WTC11 (cell line): Measurements from ENCODE around the gene PIK3R1. TPM values are rescaled to one million over a fixed set of nuclear protein-coding genes. Genes with fewer than 3 reads are reported as not detected.

Source experiments
- ATAC-seq: fragments of 200-7000 bp; cut with Tn5 transposase; 2 replicates; pipeline ENCODE4 v1.10.0; 2021; ENCODE audit warnings: mild to moderate bottlenecking, moderate library complexity
- CTCF ChIA-PET: fragments of 300-600 bp; sonication (Branson Sonifier 250); formaldehyde crosslinking; loops from one replicate; lab custom pipeline; 2021; ENCODE audit warnings: antibody characterized with exemption; lab: Charles Lee
- POLR2A ChIA-PET: fragments of 350-600 bp; sonication (Branson Sonifier 250); formaldehyde crosslinking; loops from one replicate; lab custom pipeline; 2021; ENCODE audit warnings: antibody characterized with exemption; lab: Charles Lee
- DNase-seq: peaks from one replicate; pipeline ENCODE4 v3.0.0; 2021; ENCODE audit warnings: low spot score
- H3K27ac Mint-ChIP-seq: 2 replicates; pipeline ENCODE4 v1.8.0; 2021; ENCODE audit warnings: mixed read lengths
- H3K27me3 Mint-ChIP-seq: 2 replicates; pipeline ENCODE4 v1.8.0; 2021; ENCODE audit warnings: low read depth, mild to moderate bottlenecking, moderate library complexity, mixed read lengths
- H3K36me3 Mint-ChIP-seq: 2 replicates; pipeline ENCODE4 v1.8.0; 2021; ENCODE audit warnings: mixed read lengths
- H3K4me1 Mint-ChIP-seq: 2 replicates; pipeline ENCODE4 v1.8.0; 2022; ENCODE audit warnings: mixed read lengths
- H3K4me3 Mint-ChIP-seq: 2 replicates; pipeline ENCODE4 v1.8.0; 2021; ENCODE audit warnings: mild to moderate bottlenecking, moderate library complexity, mixed read lengths
- H3K9me3 Mint-ChIP-seq: 2 replicates; pipeline ENCODE4 v1.8.0; 2021; ENCODE audit warnings: mixed read lengths
- ARID4B ChIP-seq: sonication (generic); formaldehyde crosslinking; IDR thresholded peaks from 2 replicates; pipeline ENCODE4 v1.8.0; 2023; ENCODE audit warnings: missing genetic modification reagents, mild to moderate bottlenecking, borderline replicate concordance
- EMX1 ChIP-seq: fragments of 250-450 bp; sonication (Bioruptor Pico); IDR thresholded peaks from 2 replicates; pipeline ENCODE4 v1.8.0; 2021; ENCODE audit warnings: mild to moderate bottlenecking
- FOXK1 ChIP-seq: sonication (generic); formaldehyde crosslinking; IDR thresholded peaks from 2 replicates; pipeline ENCODE4 v1.8.0; 2022; ENCODE audit warnings: mild to moderate bottlenecking, moderate library complexity, missing genetic modification reagents
- GTF2I ChIP-seq: fragments of 250-450 bp; sonication (Bioruptor Pico); conservative IDR thresholded peaks from 2 replicates; pipeline ENCODE4 v1.4.0; 2021; ENCODE audit warnings: mild to moderate bottlenecking
- IRF2 ChIP-seq: sonication (generic); formaldehyde crosslinking; IDR thresholded peaks from 2 replicates; pipeline ENCODE4 v1.8.0; 2022; ENCODE audit warnings: low read depth, missing genetic modification reagents, borderline replicate concordance
- NFATC4 ChIP-seq: fragments of 250-450 bp; sonication (Bioruptor Pico); IDR thresholded peaks from 2 replicates; pipeline ENCODE4 v1.9.0; 2021; ENCODE audit warnings: mild to moderate bottlenecking
- NR2C2 ChIP-seq: sonication (generic); formaldehyde crosslinking; IDR thresholded peaks from 2 replicates; pipeline ENCODE4 v1.8.0; 2022; ENCODE audit warnings: mild to moderate bottlenecking, missing genetic modification reagents
- PRDM15 ChIP-seq: sonication (generic); formaldehyde crosslinking; IDR thresholded peaks from 2 replicates; pipeline ENCODE4 v1.8.0; 2022; ENCODE audit warnings: missing genetic modification reagents
- PRRX2 ChIP-seq: fragments of 250-450 bp; sonication (Bioruptor Pico); IDR thresholded peaks from 2 replicates; pipeline ENCODE4 v1.8.0; 2021; ENCODE audit warnings: mild to moderate bottlenecking
- RELA ChIP-seq: sonication (generic); formaldehyde crosslinking; IDR thresholded peaks from 2 replicates; pipeline ENCODE4 v1.8.1; 2022; ENCODE audit warnings: missing genetic modification reagents, mild to moderate bottlenecking, borderline replicate concordance
- RORB ChIP-seq: fragments of 250-450 bp; sonication (Bioruptor Pico); IDR thresholded peaks from 2 replicates; pipeline ENCODE4 v1.9.0; 2021; ENCODE audit warnings: mild to moderate bottlenecking
- SMAD4 ChIP-seq: sonication (generic); formaldehyde crosslinking; IDR thresholded peaks from 2 replicates; pipeline ENCODE4 v1.8.0; 2022; ENCODE audit warnings: mild to moderate bottlenecking, missing genetic modification reagents
- ZBTB21 ChIP-seq: sonication (generic); formaldehyde crosslinking; IDR thresholded peaks from 2 replicates; pipeline ENCODE4 v1.8.1; 2023; ENCODE audit warnings: mild to moderate bottlenecking, missing genetic modification reagents, borderline replicate concordance
- ZBTB43 ChIP-seq: sonication (generic); formaldehyde crosslinking; IDR thresholded peaks from 2 replicates; pipeline ENCODE4 v1.8.1; 2023; ENCODE audit warnings: mild to moderate bottlenecking, missing genetic modification reagents
- ZNF423 ChIP-seq: fragments of 250-450 bp; sonication (Bioruptor Pico); IDR thresholded peaks from 2 replicates; pipeline ENCODE4 v2.1.2; 2022; ENCODE audit warnings: mild to moderate bottlenecking, moderate library complexity
- ZNF425 ChIP-seq: fragments of 250-450 bp; sonication (Bioruptor Pico); conservative IDR thresholded peaks from 2 replicates; pipeline ENCODE4 v1.9.0; 2021; ENCODE audit warnings: mild to moderate bottlenecking
- ZNF512 ChIP-seq: sonication (generic); formaldehyde crosslinking; IDR thresholded peaks from 2 replicates; pipeline ENCODE4 v1.8.1; 2022; ENCODE audit warnings: missing genetic modification reagents, borderline replicate concordance
- total RNA-seq: library from RNA; stranded (reverse); gene quantifications from 3 replicates; pipeline ENCODE4 v1.2.3, GENCODE V29; 2021

The PIK3R1 gene
- total RNA-seq, 1 experiment from 2014 or later: 11.3 TPM

GRCh38 chr5:68276740-68277139 lies 61.2 kb downstream of the PIK3R1 start:
- H3K27ac Mint-ChIP-seq: no peak overlapping the region
- DNase-seq (no peak), ATAC-seq (no peak)
- TF ChIP-seq GTF2I (CRISPR knock-in tag) (no peak), ARID4B (CRISPR knock-in tag) (no peak), NFATC4 (CRISPR knock-in tag) (no peak)
- no peaks in the 10 kb centered on the region for H3K27me3 Mint-ChIP-seq
- peaks cover 21% of the 10 kb centered on the region for H3K4me1 Mint-ChIP-seq
- H3K36me3 Mint-ChIP-seq: peaks cover 9% of the 10 kb centered on the region
- no peaks in the 10 kb centered on the region for H3K9me3 Mint-ChIP-seq
- H3K4me3 Mint-ChIP-seq: no peak overlapping the region
- ChIA-PET CTCF (interaction anchor here (1.1 kb wide), 1 partner anchor 10 kb away, joined by 4 read pairs; no protein-coding TSS in a partner anchor), POLR2A (no interaction called here)

- Mint-ChIP-seq H3K9me3 (no peaks in the 10 kb centered on the region), H3K36me3 (peaks cover 12% of the 10 kb centered on the region), H3K4me1 (peaks cover 21% of the 10 kb centered on the region), H3K4me3 (no peak overlapping the region), H3K27ac (no peak overlapping the region), H3K27me3 (no peaks in the 10 kb centered on the region)
- DNase-seq (no peak), ATAC-seq (no peak)
- CTCF ChIA-PET: no interaction called here
- TF ChIP-seq NR2C2 (CRISPR knock-in tag) (no peak), EMX1 (CRISPR knock-in tag) (no peak), IRF2 (CRISPR knock-in tag) (no peak), ZBTB43 (CRISPR knock-in tag) (no peak), FOXK1 (no peak), ZBTB21 (CRISPR knock-in tag) (no peak), RORB (CRISPR knock-in tag) (no peak), PRDM15 (CRISPR knock-in tag) (no peak), PRRX2 (CRISPR knock-in tag) (no peak), ZNF512 (CRISPR knock-in tag) (no peak), ZNF425 (CRISPR knock-in tag) (no peak), ZNF423 (CRISPR knock-in tag) (no peak), GTF2I (CRISPR knock-in tag) (no peak), RELA (no peak), SMAD4 (no peak)
- POLR2A ChIA-PET: no interaction called here
These were observed 61.9 kb downstream of the PIK3R1 start for GRCh38 chr5:68277431-68277830.
